ENCODE results near the gene MAST3. TPM values are rescaled to one million over a fixed set of nuclear protein-coding genes. Genes with fewer than 3 reads are reported as not detected.

MAST3 gene
- total and polyA plus RNA-seq, 2 of the 13 experiments (the other 11 are each of a cell fraction or from before 2014, with no cell fraction given) = 4.1 to 4.6 TPM

DNA sequence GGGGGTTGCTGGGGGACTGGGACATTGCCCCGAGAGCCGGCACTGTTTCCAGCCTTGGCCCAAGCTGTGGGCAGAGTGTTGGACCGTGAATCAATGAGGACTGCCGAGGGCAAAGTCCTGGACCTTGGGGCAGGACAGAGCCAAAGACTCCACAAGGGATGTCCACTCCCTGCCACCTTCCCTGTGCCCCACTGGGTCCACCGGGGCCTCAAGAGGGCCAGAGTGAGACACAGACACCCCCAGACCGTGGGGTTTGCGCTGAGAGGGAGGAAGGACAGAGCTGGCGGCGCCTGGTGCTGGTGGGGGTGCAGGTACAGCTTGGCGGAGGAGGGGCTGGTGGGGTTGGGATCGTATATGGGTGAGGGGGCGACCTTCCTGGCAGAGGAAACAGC, 11.8 kb downstream of the MAST3 start (continued):
- TF ChIP-seq, protein P1, sequence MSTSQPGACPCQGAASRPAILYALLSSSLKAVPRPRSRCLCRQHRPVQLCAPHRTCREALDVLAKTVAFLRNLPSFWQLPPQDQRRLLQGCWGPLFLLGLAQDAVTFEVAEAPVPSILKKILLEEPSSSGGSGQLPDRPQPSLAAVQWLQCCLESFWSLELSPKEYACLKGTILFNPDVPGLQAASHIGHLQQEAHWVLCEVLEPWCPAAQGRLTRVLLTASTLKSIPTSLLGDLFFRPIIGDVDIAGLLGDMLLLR (CRISPR knock-in tag; IDR thresholded peaks at IDR 0.05) = no peak
- no peak for TF ChIP-seq ZNF782 (CRISPR knock-in tag; IDR thresholded peaks at IDR 0.05; ENCODE audit: borderline replicate concordance)
- peak; percentile 57; the same call in 1 of the 2 replicates for TF ChIP-seq ZNF605 (CRISPR knock-in tag; IDR thresholded peaks at IDR 0.05)
- no peak for TF ChIP-seq ZNF260 (CRISPR knock-in tag; IDR thresholded peaks at IDR 0.05; ENCODE audit: borderline replicate concordance, low read depth)
- no peak for TF ChIP-seq ZNF253 (CRISPR knock-in tag; IDR thresholded peaks at IDR 0.05; ENCODE audit: borderline replicate concordance)
- TF ChIP-seq, protein P2, sequence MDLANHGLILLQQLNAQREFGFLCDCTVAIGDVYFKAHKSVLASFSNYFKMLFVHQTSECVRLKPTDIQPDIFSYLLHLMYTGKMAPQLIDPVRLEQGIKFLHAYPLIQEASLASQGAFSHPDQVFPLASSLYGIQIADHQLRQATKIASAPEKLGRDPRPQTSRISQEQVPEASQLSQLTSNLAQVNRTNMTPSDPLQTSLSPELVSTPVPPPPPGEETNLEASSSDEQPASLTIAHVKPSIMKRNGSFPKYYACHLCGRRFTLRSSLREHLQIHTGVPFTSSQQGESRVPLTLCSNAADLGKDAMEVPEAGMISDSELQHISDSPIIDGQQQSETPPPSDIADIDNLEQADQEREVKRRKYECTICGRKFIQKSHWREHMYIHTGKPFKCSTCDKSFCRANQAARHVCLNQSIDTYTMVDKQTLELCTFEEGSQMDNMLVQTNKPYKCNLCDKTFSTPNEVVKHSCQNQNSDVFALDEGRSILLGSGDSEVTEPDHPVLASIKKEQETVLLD (CRISPR knock-in tag; IDR thresholded peaks at IDR 0.05; ENCODE audit: low read depth) = no peak
- no peak for TF ChIP-seq NCOA2 (CRISPR knock-in tag; IDR thresholded peaks at IDR 0.05)
- TF ChIP-seq POLR2AphosphoS2 (IDR thresholded peaks at IDR 0.05; ENCODE audit: low read depth, low read length) = no peak
- TF ChIP-seq KDM1A (CRISPR knock-in tag; IDR thresholded peaks at IDR 0.05) = no peak; the same call in 1 of the 2 replicates
- TF ChIP-seq, protein P3, sequence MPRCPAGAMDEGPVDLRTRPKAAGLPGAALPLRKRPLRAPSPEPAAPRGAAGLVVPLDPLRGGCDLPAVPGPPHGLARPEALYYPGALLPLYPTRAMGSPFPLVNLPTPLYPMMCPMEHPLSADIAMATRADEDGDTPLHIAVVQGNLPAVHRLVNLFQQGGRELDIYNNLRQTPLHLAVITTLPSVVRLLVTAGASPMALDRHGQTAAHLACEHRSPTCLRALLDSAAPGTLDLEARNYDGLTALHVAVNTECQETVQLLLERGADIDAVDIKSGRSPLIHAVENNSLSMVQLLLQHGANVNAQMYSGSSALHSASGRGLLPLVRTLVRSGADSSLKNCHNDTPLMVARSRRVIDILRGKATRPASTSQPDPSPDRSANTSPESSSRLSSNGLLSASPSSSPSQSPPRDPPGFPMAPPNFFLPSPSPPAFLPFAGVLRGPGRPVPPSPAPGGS (CRISPR knock-in tag; IDR thresholded peaks at IDR 0.05) = no peak
- TF ChIP-seq MTA1 (CRISPR knock-in tag; IDR thresholded peaks at IDR 0.05; ENCODE audit: borderline replicate concordance) = peak; percentile 90
- no peak for TF ChIP-seq NKX3-1 (CRISPR knock-in tag; IDR thresholded peaks at IDR 0.05)
- TF ChIP-seq ZNF720 (CRISPR knock-in tag; IDR thresholded peaks at IDR 0.05) = no peak
- peak; percentile 45; the same call in 1 of the 2 replicates for TF ChIP-seq RFXAP (CRISPR knock-in tag; IDR thresholded peaks at IDR 0.05; ENCODE audit: borderline replicate concordance)
- TF ChIP-seq SMC3 (IDR thresholded peaks at IDR 0.05; ENCODE audit: low read length) = no peak
- no peak; the same call in 1 of the 2 replicates for TF ChIP-seq ARNTL (CRISPR knock-in tag; IDR thresholded peaks at IDR 0.05)
- TF ChIP-seq ZNF124 (CRISPR knock-in tag; IDR thresholded peaks at IDR 0.05) = no peak
- TF ChIP-seq, protein P4, sequence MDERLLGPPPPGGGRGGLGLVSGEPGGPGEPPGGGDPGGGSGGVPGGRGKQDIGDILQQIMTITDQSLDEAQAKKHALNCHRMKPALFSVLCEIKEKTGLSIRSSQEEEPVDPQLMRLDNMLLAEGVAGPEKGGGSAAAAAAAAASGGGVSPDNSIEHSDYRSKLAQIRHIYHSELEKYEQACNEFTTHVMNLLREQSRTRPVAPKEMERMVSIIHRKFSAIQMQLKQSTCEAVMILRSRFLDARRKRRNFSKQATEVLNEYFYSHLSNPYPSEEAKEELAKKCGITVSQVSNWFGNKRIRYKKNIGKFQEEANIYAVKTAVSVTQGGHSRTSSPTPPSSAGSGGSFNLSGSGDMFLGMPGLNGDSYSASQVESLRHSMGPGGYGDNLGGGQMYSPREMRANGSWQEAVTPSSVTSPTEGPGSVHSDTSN (CRISPR knock-in tag; IDR thresholded peaks at IDR 0.05) = no peak
- TF ChIP-seq CBX1 (IDR thresholded peaks at IDR 0.05; ENCODE audit: low read depth) = no peak
- no peak for TF ChIP-seq GZF1 (CRISPR knock-in tag; IDR thresholded peaks at IDR 0.05)
- TF ChIP-seq SIX4 (CRISPR knock-in tag; IDR thresholded peaks at IDR 0.05) = no peak
- no peak for TF ChIP-seq AGO2 (optimal IDR thresholded peaks at IDR 0.05; ENCODE audit: low read depth, low read length)
- 0 out of 2 replicates have a peak, but pooled peaks have one; percentile 74 for TF ChIP-seq ZKSCAN5 (CRISPR knock-in tag; IDR thresholded peaks at IDR 0.05)
- no peak; the same call in 1 of the 2 replicates for TF ChIP-seq NR2C2 (CRISPR knock-in tag; IDR thresholded peaks at IDR 0.05; ENCODE audit: borderline replicate concordance)
- peak; percentile 26; the same call in 1 of the 2 replicates for TF ChIP-seq HOXA3 (CRISPR knock-in tag; IDR thresholded peaks at IDR 0.05)
- TF ChIP-seq TCF7 (IDR thresholded peaks at IDR 0.05; ENCODE audit: low read depth) = no peak
- TF ChIP-seq SUZ12 (IDR thresholded peaks at IDR 0.05; ENCODE audit: low read depth, low read length) = no peak
- TF ChIP-seq, protein P5, sequence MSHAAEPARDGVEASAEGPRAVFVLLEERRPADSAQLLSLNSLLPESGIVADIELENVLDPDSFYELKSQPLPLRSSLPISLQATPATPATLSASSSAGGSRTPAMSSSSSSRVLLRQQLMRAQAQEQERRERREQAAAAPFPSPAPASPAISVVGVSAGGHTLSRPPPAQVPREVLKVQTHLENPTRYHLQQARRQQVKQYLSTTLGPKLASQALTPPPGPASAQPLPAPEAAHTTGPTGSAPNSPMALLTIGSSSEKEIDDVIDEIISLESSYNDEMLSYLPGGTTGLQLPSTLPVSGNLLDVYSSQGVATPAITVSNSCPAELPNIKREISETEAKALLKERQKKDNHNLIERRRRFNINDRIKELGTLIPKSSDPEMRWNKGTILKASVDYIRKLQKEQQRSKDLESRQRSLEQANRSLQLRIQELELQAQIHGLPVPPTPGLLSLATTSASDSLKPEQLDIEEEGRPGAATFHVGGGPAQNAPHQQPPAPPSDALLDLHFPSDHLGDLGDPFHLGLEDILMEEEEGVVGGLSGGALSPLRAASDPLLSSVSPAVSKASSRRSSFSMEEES (CRISPR knock-in tag; IDR thresholded peaks at IDR 0.05) = no peak
- TF ChIP-seq NPAS2 (CRISPR knock-in tag; IDR thresholded peaks at IDR 0.05; ENCODE audit: borderline replicate concordance) = no peak

Measured in HepG2 (cell line).